HEK293 (cell line): ENCODE measurements around the gene NHLRC2.
A peak's percentile ranks its signal among the peaks of the same experiment; 100 is the strongest.

ENCODE experiments used
- CTCF ChIA-PET: fragments of 350-600 bp; formaldehyde crosslinking; extraction: SDS; loops from one replicate; lab custom pipeline; 2021; ENCODE audit warnings: antibody characterized with exemption; lab: Yijun Ruan, JAX
- POLR2A ChIA-PET: fragments of 300-600 bp; formaldehyde crosslinking; extraction: SDS; loops from one replicate; lab custom pipeline; 2020; ENCODE audit warnings: antibody characterized with exemption, inconsistent platforms; lab: Yijun Ruan, JAX
- H3K27ac ChIP-seq: fragments of 200-500 bp; sonication (Bioruptor generic); 2 replicates; pipeline ENCODE4 v1.5.1; 2014; ENCODE audit warnings: low read depth, low read length, control low read depth, inconsistent platforms; ENCODE audit errors: extremely low read depth
- H3K36me3 ChIP-seq, 2 experiments: fragments of 200-500 bp in 1 of 2; sonication (Bioruptor generic) in 1 of 2; 1 replicate in 1 of 2; 2 replicates in 1 of 2; pipeline ENCODE4 v1.5.1; 2014 to 2017; ENCODE audit warnings: inconsistent platforms in 2 of 2, low read length in 2 of 2; ENCODE audit not compliant: control insufficient read depth in 2 of 2, insufficient read depth in 1 of 2
- H3K4me1 ChIP-seq: fragments of 200-500 bp; sonication (Bioruptor generic); 2 replicates; pipeline ENCODE4 v1.5.1; 2014; ENCODE audit warnings: mild to moderate bottlenecking, low read length, inconsistent platforms; ENCODE audit not compliant: control insufficient read depth, insufficient read depth
- H3K4me3 ChIP-seq: 2 replicates; pipeline ENCODE4 v1.5.1; 2011; ENCODE audit warnings: low read depth, mild to moderate bottlenecking, control low read depth, low read length, moderate library complexity
- H3K9me3 ChIP-seq: fragments of 200-500 bp; sonication (Bioruptor generic); 2 replicates; pipeline ENCODE4 v1.5.1; 2014; ENCODE audit warnings: low read depth, low read length, inconsistent platforms; ENCODE audit not compliant: control insufficient read depth, insufficient read depth
- TCF7L2 ChIP-seq: IDR thresholded peaks from 2 replicates; pipeline ENCODE4 v1.6.1; 2011; ENCODE audit warnings: low read depth, mild to moderate bottlenecking, inconsistent platforms, low read length, moderate library complexity, borderline replicate concordance
- ZBTB7A ChIP-seq: fragments of 450-650 bp; formaldehyde crosslinking; IDR thresholded peaks from 2 replicates; pipeline ENCODE4 v1.5.1; 2016; ENCODE audit warnings: low read depth, missing biosample characterization, missing genetic modification characterization
- ZFP41 ChIP-seq: fragments of 450-650 bp; formaldehyde crosslinking; IDR thresholded peaks from 2 replicates; pipeline ENCODE4 v1.5.1; 2016; ENCODE audit warnings: missing biosample characterization, missing genetic modification characterization, borderline replicate concordance
- ZNF114 ChIP-seq: fragments of 450-650 bp; formaldehyde crosslinking; IDR thresholded peaks from 2 replicates; pipeline ENCODE4 v1.5.0; 2017; ENCODE audit warnings: missing biosample characterization, missing genetic modification characterization
- ZNF175 ChIP-seq: fragments of 450-650 bp; formaldehyde crosslinking; IDR thresholded peaks from 2 replicates; pipeline ENCODE4 v1.5.1; 2016; ENCODE audit warnings: missing biosample characterization, missing genetic modification characterization
- ZNF677 ChIP-seq: fragments of 450-650 bp; IDR thresholded peaks from 2 replicates; pipeline ENCODE4 v1.5.0; 2018; ENCODE audit warnings: missing biosample characterization, mild to moderate bottlenecking, missing genetic modification characterization, moderate library complexity
- ZNF777 ChIP-seq: fragments of 450-650 bp; formaldehyde crosslinking; IDR thresholded peaks from 2 replicates; pipeline ENCODE4 v1.5.1; 2017; ENCODE audit warnings: missing biosample characterization, missing genetic modification characterization, borderline replicate concordance
- TF ChIP-seq, protein P1 (sequence below): fragments of 450-650 bp; formaldehyde crosslinking; IDR thresholded peaks from 2 replicates; pipeline ENCODE4 v1.5.1; 2016; ENCODE audit warnings: missing biosample characterization, missing genetic modification characterization
- TF ChIP-seq, protein P2 (sequence below): fragments of 450-650 bp; formaldehyde crosslinking; conservative IDR thresholded peaks from 2 replicates; pipeline ENCODE4 v1.5.1; 2016; ENCODE audit warnings: low read depth, missing biosample characterization, missing genetic modification characterization
- TF ChIP-seq, protein P3 (sequence below): fragments of 450-650 bp; formaldehyde crosslinking; IDR thresholded peaks from 2 replicates; pipeline ENCODE4 v1.5.1; 2016; ENCODE audit warnings: missing biosample characterization, missing genetic modification characterization, borderline replicate concordance
- TF ChIP-seq, protein P4 (sequence below): fragments of 450-650 bp; formaldehyde crosslinking; IDR thresholded peaks from 2 replicates; pipeline ENCODE4 v1.5.1; 2017; ENCODE audit warnings: missing biosample characterization, mild to moderate bottlenecking, missing genetic modification characterization, moderate library complexity

The NHLRC2 gene

DNA sequence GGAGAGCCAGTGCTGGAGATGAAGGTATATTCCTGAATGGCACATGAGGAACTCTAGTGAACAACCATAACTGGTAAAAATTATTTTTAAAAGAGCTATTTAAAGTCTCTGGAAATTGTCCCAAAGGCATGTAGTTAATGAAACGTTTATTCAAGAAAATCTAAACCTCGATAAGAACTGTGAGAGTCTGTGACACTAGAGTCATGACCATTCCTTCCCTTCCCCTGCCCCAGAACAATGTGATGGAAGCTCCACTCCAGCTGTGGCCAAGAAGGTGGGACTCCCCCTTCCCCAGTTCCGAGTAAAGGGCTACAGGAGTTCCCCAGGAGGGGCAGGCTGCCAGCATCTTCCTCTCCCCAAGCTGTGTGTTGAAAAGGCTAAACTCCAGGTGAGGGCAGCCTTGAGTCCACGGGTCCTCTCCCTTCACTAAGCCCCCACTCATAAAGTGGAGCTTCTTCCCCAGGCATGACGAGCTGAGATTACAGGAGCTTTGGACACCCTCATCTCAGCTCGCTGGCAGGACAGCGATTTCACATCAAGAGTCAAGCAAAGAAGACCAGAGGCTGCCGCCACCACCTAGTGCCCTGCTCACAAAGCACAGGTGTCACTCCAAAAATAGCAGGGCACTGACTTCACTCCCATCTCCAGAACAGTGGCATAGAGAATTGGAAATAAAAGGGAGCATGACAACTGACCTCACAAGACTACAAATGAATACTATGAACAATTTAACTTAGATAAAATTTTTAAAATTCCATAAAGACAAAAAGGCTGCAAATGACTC is 68.5 kb downstream of the NHLRC2 start:
- H3K4me1 ChIP-seq: peaks cover 8% of the 10 kb centered on the region
- no peaks in the 10 kb centered on the region for H3K36me3 ChIP-seq
- no peaks in the 10 kb centered on the region for H3K9me3 ChIP-seq
- TF ChIP-seq, protein P1, sequence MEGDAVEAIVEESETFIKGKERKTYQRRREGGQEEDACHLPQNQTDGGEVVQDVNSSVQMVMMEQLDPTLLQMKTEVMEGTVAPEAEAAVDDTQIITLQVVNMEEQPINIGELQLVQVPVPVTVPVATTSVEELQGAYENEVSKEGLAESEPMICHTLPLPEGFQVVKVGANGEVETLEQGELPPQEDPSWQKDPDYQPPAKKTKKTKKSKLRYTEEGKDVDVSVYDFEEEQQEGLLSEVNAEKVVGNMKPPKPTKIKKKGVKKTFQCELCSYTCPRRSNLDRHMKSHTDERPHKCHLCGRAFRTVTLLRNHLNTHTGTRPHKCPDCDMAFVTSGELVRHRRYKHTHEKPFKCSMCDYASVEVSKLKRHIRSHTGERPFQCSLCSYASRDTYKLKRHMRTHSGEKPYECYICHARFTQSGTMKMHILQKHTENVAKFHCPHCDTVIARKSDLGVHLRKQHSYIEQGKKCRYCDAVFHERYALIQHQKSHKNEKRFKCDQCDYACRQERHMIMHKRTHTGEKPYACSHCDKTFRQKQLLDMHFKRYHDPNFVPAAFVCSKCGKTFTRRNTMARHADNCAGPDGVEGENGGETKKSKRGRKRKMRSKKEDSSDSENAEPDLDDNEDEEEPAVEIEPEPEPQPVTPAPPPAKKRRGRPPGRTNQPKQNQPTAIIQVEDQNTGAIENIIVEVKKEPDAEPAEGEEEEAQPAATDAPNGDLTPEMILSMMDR (tag by site-specific recombination): peak; percentile 35; the same call in 1 of the 2 replicates
- peak; percentile 93 for TF ChIP-seq ZNF677 (tag by site-specific recombination)
- TF ChIP-seq ZFP41: no peak
- no peak for TF ChIP-seq ZBTB7A (tag by site-specific recombination)
- no peak for TF ChIP-seq ZNF777
- TF ChIP-seq, all 188 proteins: peak for 2
- POLR2A ChIA-PET: interaction anchor here (0.6 kb wide), 1 partner anchor 20 kb away, joined by 3 read pairs; no protein-coding TSS in a partner anchor
- no peak overlapping the region for H3K27ac ChIP-seq
- CTCF ChIA-PET: interaction anchor here (0.6 to 1.7 kb wide), 2 partner anchors 24 to 124 kb away, joined by 3 to 4 read pairs; no protein-coding TSS in a partner anchor
- H3K4me3 ChIP-seq: no peak overlapping the region

DNA sequence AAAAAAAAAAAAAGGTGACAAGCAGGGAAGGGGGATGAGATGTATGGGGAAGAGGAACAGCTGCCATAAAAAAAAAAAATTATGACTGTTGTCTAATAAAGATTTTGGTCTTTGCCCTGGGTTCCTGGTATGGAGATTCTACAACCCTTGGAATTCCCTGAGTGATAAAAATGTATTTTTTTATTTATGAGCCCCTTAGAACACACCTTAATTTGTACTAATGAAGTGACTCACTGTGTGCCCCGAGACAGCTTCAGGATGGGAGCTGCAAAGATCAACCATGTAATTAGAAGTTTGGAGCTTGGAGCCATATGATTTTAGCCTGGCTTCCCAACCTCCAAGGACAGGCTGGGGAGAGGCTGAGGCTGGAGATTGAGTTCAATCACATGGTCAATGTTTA is 69.7 kb downstream of the NHLRC2 start:
- Histone ChIP-seq H3K9me3 (no peaks in the 10 kb centered on the region), H3K36me3 (no peaks in the 10 kb centered on the region), H3K4me1 (peaks cover 8% of the 10 kb centered on the region), H3K27ac (no peak overlapping the region), H3K4me3 (no peak overlapping the region)
- POLR2A ChIA-PET: interaction anchor here (0.6 kb wide), 1 partner anchor 562 kb away, joined by 3 read pairs; no protein-coding TSS in a partner anchor
- CTCF ChIA-PET: interaction anchor here (0.6 kb wide), 2 partner anchors 29 to 122 kb away, joined by 3 read pairs; no protein-coding TSS in a partner anchor
- no peak for TF ChIP-seq ZNF114 (tag by site-specific recombination)
- TF ChIP-seq, protein P2, sequence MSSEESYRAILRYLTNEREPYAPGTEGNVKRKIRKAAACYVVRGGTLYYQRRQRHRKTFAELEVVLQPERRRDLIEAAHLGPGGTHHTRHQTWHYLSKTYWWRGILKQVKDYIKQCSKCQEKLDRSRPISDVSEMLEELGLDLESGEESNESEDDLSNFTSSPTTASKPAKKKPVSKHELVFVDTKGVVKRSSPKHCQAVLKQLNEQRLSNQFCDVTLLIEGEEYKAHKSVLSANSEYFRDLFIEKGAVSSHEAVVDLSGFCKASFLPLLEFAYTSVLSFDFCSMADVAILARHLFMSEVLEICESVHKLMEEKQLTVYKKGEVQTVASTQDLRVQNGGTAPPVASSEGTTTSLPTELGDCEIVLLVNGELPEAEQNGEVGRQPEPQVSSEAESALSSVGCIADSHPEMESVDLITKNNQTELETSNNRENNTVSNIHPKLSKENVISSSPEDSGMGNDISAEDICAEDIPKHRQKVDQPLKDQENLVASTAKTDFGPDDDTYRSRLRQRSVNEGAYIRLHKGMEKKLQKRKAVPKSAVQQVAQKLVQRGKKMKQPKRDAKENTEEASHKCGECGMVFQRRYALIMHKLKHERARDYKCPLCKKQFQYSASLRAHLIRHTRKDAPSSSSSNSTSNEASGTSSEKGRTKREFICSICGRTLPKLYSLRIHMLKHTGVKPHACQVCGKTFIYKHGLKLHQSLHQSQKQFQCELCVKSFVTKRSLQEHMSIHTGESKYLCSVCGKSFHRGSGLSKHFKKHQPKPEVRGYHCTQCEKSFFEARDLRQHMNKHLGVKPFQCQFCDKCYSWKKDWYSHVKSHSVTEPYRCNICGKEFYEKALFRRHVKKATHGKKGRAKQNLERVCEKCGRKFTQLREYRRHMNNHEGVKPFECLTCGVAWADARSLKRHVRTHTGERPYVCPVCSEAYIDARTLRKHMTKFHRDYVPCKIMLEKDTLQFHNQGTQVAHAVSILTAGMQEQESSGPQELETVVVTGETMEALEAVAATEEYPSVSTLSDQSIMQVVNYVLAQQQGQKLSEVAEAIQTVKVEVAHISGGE (tag by site-specific recombination): no peak

DNA sequence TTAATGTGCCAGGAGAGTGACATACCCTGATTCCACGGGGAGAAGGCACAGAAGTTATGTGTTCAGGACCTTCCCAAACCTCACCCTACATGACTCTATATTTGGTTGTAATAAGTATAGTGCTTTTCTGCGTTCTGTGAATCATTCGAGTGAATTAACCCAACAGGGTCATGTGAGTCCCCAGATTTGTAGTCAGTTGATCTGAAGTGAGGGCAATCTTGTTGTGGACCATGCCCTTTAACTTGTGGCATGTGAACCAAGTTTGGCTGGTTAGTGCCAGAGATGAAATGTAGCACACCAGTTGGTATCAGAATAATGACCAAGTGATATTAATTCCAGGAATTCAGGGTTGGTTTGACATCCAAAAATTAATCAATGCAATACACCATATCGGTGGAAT is 70.2 kb downstream of the NHLRC2 start:
- Histone ChIP-seq H3K9me3 (no peaks in the 10 kb centered on the region), H3K4me1 (peaks cover 8% of the 10 kb centered on the region), H3K27ac (no peak overlapping the region), H3K36me3 (no peaks in the 10 kb centered on the region), H3K4me3 (no peak overlapping the region)
- ChIA-PET POLR2A (interaction anchor here (0.6 kb wide), 1 partner anchor 561 kb away, joined by 3 read pairs; no protein-coding TSS in a partner anchor), CTCF (interaction anchor here (0.6 kb wide), 1 partner anchor 30 kb away, joined by 3 read pairs; no protein-coding TSS in a partner anchor)
- TF ChIP-seq TCF7L2: no peak
- TF ChIP-seq, protein P3, sequence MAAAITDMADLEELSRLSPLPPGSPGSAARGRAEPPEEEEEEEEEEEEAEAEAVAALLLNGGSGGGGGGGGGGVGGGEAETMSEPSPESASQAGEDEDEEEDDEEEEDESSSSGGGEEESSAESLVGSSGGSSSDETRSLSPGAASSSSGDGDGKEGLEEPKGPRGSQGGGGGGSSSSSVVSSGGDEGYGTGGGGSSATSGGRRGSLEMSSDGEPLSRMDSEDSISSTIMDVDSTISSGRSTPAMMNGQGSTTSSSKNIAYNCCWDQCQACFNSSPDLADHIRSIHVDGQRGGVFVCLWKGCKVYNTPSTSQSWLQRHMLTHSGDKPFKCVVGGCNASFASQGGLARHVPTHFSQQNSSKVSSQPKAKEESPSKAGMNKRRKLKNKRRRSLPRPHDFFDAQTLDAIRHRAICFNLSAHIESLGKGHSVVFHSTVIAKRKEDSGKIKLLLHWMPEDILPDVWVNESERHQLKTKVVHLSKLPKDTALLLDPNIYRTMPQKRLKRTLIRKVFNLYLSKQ (tag by site-specific recombination): no peak
- TF ChIP-seq, protein P4, sequence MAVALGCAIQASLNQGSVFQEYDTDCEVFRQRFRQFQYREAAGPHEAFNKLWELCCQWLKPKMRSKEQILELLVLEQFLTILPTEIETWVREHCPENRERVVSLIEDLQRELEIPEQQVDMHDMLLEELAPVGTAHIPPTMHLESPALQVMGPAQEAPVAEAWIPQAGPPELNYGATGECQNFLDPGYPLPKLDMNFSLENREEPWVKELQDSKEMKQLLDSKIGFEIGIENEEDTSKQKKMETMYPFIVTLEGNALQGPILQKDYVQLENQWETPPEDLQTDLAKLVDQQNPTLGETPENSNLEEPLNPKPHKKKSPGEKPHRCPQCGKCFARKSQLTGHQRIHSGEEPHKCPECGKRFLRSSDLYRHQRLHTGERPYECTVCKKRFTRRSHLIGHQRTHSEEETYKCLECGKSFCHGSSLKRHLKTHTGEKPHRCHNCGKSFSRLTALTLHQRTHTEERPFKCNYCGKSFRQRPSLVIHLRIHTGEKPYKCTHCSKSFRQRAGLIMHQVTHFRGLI (tag by site-specific recombination): no peak
- no peak for TF ChIP-seq ZNF175 (tag by site-specific recombination)
